ENCODE results near the gene CHD9.
A peak's percentile ranks its signal among the peaks of the same experiment; 100 is the strongest.

The CHD9 gene

DNA sequence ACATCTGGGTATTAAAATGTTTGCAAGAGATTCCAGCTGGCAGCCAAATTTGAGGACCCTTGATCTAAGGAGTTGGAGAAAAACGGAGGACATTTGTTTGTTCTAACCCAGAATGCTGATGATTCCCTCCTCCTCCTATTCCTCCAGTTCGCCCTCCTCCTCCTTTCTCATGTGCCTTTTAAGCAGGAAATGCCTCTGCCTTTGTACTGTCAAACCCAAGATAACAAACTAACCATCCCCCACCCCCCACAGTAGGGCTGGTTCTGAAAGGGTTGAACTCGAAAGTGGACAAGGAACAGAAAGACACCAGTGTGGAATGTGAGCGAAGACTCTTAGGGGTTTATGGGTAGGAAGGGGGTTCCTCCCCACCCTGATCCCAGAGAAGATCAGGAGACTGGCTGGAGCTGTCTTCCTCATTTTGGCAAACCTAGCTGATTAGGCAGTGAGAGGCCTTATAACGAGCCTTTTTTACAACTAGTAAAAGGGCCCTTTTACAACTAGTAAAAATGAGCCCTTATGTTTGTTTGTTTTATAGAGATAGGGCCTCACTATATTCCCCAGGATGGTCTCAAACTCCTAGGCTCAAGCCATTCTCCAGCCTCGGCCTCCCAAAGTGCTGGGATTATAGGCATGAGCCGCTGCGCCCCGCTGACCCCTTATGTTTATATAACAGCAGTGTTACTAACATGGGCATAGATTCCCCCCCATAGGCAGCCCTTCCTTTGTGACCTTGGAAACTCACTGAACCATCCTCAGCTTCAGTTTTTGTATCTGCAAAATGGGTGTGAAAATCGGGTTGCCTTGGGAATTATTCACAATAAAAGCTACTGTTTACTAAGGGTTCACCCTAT lies 975 bp downstream of the CHD9 start:
- TF ChIP-seq, protein P1, sequence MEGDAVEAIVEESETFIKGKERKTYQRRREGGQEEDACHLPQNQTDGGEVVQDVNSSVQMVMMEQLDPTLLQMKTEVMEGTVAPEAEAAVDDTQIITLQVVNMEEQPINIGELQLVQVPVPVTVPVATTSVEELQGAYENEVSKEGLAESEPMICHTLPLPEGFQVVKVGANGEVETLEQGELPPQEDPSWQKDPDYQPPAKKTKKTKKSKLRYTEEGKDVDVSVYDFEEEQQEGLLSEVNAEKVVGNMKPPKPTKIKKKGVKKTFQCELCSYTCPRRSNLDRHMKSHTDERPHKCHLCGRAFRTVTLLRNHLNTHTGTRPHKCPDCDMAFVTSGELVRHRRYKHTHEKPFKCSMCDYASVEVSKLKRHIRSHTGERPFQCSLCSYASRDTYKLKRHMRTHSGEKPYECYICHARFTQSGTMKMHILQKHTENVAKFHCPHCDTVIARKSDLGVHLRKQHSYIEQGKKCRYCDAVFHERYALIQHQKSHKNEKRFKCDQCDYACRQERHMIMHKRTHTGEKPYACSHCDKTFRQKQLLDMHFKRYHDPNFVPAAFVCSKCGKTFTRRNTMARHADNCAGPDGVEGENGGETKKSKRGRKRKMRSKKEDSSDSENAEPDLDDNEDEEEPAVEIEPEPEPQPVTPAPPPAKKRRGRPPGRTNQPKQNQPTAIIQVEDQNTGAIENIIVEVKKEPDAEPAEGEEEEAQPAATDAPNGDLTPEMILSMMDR (IDR thresholded peaks at IDR 0.05; ENCODE audit: low read depth, low read length): no peak
- in situ Hi-C loops (cut with HindIII; ENCODE audit: low sequenced_read_pairs): no loop called here
- H3K4me3 ChIP-seq (ENCODE audit: low read depth, low read length): peak overlapping the region; percentile 58
- peak; percentile 82 for DNase-seq (ENCODE audit: low read depth, low spot score)

DNA sequence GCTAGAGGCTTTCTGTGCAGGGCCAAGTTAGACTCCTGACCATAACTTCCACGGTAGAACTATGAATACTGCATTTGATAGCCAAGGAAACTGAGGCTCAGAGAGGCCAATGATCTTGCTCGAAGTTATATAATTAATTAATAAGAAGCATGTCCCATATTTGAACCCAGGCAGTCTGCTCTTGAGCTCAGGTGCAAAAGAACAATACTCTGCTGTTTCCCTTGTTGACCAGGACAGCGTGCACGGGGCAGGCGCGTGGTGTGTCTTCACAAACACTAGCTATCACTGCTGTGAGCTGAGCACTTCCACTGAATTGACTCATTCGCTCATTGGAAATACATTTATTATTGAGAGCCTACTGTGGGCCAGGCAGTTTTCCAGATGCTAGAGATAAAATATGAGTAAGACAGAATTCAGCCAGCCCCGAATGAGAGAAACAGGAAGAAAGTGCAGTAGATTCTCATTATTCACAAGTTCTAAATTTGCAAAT lies 1.6 kb downstream of the CHD9 start:
- TF ChIP-seq, protein P1 (IDR thresholded peaks at IDR 0.05; ENCODE audit: low read depth, low read length): no peak
- H3K4me3 ChIP-seq (ENCODE audit: low read depth, low read length): no peak overlapping the region
- peak; percentile 69 for DNase-seq (ENCODE audit: low read depth, low spot score)
- in situ Hi-C loops (cut with HindIII; ENCODE audit: low sequenced_read_pairs): no loop called here

DNA sequence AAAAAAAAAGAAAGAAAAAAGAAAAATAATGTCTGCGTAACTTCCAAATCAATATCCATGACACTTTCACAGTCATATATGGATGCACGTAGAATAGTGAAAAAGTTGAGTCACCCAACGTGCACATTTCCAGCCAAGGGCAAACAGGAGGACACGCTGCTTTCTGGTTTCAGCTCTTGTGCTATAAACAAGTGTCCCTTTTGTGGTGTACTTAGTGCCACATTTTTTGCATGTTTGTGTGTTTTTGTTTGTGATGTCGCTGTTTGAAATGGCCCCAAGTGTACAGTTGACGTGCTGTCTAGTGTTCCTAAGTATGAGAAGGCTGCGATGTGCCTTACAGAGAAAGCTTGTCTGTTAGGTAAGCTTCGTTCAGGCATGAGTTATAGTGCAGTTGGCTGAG lies 2.9 kb downstream of the CHD9 start:
- no peak for DNase-seq (ENCODE audit: low read depth, low spot score)
- TF ChIP-seq, protein P1 (IDR thresholded peaks at IDR 0.05; ENCODE audit: low read depth, low read length): no peak
- no peak overlapping the region for H3K4me3 ChIP-seq (ENCODE audit: low read depth, low read length)
- in situ Hi-C loops (cut with HindIII; ENCODE audit: low sequenced_read_pairs): no loop called here

DNA sequence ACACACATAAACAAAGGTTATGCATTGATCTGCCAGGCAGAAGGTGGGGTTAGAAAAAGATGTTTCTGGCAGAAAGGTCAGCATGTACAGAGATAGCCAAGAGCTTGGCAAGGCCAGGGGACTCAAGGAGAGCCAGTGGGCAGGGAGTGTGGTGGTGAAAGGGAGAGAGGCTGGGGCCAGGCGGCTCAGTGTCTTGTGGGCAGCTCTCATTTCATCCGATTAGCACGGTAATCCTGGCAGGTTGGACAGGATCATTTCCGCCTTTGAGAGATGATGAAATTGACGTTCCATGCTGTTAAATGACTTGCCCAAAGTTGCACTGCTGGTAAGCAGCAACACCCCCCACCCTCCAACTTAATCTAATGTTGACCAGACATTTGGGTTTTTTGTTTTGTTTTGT lies 3.6 kb downstream of the CHD9 start:
- in situ Hi-C loops (cut with HindIII; ENCODE audit: low sequenced_read_pairs): no loop called here
- TF ChIP-seq, protein P1 (IDR thresholded peaks at IDR 0.05; ENCODE audit: low read depth, low read length): no peak
- no peak overlapping the region for H3K4me3 ChIP-seq (ENCODE audit: low read depth, low read length)
- DNase-seq (ENCODE audit: low read depth, low spot score): no peak

DNA sequence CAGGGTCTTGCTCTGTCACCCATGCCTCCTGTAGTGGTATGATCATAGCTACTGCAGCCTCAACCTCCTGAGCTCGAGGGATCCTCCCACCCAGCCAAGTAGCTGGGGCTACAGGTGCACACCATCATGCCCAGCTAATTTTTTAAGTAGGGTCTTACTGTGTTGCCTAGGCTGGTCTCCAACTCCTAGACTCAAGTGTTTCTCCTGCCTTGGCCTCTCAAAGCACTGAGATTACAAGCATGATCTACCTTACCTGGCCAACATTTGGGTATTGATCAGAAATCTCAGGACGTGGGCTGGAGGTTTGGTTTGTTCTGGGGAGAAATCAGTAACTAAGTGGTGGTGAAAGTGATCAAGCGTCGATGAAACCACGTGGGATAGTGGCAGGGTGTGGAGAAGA lies 4.1 kb downstream of the CHD9 start:
- in situ Hi-C loops (cut with HindIII; ENCODE audit: low sequenced_read_pairs): no loop called here
- DNase-seq (ENCODE audit: low read depth, low spot score): no peak
- TF ChIP-seq, protein P1 (IDR thresholded peaks at IDR 0.05; ENCODE audit: low read depth, low read length): no peak
- H3K4me3 ChIP-seq (ENCODE audit: low read depth, low read length): no peak overlapping the region

DNA sequence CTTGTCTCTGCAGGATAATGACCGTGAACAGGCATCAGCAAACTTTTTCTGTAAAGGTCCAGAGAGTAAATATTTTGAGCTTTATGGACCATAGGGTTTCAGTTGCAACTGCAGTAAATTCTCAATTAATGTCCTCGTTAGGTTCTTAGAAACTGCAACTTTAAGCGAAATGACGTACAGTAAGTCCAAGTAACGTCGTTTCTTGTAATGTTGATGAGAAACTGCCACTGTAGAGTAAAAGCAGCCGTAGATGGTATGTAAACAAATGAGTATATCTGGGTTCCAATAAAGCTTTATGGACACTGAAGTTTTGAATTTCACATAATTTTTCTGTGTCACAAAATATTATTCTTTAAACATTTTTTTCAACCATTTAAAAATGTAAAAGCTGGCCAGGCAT lies 4.9 kb downstream of the CHD9 start:
- DNase-seq (ENCODE audit: low read depth, low spot score): no peak
- in situ Hi-C loops (cut with HindIII; ENCODE audit: low sequenced_read_pairs): no loop called here
- H3K4me3 ChIP-seq (ENCODE audit: low read depth, low read length): no peak overlapping the region
- TF ChIP-seq, protein P1 (IDR thresholded peaks at IDR 0.05; ENCODE audit: low read depth, low read length): no peak
